NCI-H1694 treated with DMSO at 0.1 percent for 48 hours (cell line): ENCODE measurements around the gene AKR7A3.
"Not testable (repeated sequence)": the region's sequence is repeated elsewhere in the genome, so short reads cannot be mapped to it uniquely, and the experiment has no call there.

ENCODE experiments used
- DNase-seq: peaks from one replicate; lab custom pipeline; 2025; lab: John Stamatoyannopoulos, UW

The AKR7A3 gene

DNA sequence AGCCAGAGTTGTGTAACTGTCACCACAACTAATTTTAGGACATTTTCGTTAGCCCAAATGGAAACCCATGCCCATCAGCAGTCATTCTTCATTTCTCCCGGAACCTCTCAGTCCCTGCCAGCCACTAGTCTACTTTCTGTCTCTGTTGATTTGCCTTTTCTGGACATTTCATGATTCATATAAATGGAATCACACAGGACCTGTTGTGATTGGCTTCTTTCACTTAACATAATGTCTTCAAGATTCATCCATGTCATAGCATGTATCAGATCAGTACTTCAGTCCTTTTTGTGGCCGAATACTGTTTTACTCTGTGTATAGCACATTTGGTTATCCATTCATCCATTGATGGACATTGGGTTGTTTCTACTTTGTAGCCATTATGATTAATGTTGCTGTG is 30.6 kb upstream of the AKR7A3 start:
- no peak for DNase-seq

DNA sequence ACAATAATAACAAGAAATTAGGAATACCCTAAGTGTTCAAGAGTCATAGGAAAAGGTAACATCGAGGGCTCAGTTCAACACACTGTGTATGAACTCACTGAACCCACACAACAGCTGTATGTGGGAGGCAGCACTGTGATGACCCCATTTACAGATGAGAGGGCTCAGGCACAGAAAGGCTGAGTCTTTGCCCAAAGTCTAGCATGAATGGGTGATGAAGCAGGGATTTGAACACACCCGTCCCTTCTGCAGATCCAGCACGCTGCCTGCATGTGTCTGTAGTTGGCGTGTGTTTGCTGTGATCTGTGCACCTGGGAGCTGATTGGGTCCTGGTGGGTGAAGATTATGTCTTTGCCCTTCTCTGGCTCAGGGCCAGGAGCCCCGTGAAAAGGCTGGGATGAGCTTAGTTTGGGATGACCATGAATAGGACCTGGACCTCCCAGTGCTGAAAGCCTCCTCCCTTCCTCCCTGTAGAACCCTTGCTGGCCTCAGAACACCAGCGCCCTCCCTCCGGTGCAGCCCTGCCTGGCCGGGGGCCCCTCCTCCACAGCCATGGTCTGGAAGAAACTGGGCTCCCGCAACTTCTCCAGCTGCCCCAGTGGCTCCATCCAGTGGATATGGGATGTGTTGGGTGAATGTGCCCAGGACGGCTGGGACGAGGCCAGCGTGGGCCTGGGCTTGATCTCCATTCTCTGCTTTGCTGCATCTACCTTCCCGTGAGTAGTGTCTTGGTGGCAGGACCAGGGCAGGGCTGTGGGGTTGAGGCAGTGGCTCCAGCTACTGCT is 28.7 kb upstream of the AKR7A3 start:
- DNase-seq, result no peak

GRCh38 chr1:19315378-19316198 is 27.0 kb upstream of the AKR7A3 start:
- peak; percentile 29 for DNase-seq

DNA sequence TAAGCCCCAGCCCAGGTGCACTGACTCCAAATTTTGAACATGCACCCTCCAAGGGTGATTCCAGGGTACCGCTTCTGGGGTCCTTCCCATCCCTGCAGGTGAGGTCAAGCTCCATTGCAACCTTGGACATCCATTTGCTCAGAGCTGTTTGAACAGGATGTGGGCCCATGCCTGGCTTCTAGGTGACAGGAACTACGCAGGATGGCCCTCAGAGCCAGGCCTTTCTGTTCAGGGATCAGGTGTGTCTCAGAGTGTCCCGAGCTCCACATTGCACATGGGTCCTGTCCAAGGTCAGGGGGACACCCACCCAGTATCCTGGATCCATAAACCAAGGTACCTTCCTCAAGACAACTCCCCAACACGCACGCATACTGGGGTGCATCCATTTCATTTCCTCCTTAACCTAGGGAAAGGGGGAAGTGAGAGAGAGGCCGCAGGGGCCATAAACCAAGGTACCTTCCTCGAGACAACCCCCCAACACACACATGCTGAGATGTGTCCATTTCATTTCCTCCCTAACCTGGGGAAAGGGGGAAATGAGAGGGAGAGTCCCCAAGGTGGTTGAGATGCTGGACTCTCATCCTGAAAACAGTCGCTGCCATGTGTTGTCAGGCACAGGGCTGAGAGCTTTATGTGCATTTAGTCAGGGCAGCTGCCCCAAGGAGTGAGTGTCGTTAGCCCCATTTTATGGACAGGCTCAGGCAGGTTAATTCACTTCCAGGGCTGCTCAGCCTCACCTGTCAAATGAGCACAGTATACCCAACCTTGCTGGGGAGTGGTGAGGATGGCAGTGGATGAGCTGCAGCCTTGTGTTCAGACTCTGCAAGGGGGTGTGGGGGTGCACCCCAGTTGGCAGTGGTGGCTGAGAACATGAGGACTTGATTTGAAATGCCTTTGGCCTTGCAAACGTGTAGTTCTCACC is 25.7 kb upstream of the AKR7A3 start:
- DNase-seq, result no peak

- no peak for DNase-seq
These were observed 25.0 kb upstream of the AKR7A3 start for GRCh38 chr1:19313636-19313959.

GRCh38 chr1:19312782-19313635 is 24.4 kb upstream of the AKR7A3 start:
- no peak for DNase-seq

- DNase-seq, result peak; percentile 53
These were observed 23.6 kb upstream of the AKR7A3 start, which contains the start of the genes AKR7A2 and SLC66A1 for GRCh38 chr1:19311931-19312781. Gene AKR7A2 (minus strand): TSS chr1:19312144. CDS start chr1:19312124, 20 bp downstream. Gene SLC66A1 (plus strand): TSS chr1:19312326. CDS start chr1:19317678, 5,352 bp downstream.

- no peak for DNase-seq
These were observed 22.9 kb upstream of the AKR7A3 start for GRCh38 chr1:19311503-19311930.

DNA sequence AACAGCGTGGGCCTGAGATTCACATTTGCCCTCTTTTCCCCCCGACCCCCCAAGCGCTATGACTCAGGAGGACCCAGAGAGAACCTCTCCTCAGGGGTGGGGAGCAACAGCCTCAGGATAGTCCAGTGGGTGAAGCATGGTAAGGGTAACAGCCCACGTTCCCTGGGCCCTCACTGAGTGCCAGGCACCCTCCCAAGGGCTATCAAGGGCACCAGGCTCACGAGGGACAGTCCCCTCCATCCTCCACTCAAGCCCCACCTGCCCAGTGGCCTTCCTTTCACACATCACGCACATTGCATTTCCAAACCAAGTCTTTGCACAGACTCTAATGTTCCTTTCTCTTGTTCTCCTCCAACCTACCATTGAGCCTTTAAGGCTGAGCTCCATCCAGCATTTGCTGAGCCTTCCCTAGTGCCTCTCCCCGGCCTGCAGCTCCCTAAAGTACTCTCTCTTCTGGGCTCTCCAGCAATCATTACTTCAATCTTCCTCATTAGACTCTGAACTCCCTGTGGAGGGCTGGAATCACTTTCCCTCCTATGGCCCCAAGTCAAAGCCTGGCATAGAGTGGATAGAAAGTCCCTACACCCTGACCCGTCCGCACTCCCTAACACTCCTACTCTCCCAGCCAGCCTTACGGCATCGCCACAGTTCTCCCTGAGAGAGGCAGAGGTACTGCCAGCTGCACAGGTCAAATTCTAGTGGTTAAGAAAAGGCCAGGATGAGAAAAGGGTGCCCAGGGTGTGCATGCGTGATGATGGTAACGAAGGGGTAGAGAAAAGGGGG is 22.3 kb upstream of the AKR7A3 start:
- DNase-seq, result no peak

DNA sequence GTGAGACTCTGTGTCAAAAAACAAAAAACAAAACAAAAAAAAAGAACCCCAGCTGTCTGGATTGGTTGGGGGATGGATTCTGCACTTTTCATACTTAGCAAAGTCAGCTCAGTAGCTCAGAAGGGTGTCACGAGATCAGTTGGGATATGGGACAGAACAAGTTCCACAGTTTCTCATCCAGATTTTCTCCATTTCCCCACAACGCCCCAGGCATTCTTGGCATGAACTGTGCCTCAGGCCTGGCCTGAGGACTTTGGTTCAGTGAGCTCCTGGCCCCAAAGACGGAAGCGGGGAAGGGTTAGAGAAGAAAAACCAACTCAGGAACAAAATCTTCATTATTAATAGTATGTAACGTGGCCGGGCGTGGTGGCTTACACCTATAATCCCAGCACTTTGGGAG is 21.5 kb upstream of the AKR7A3 start:
- DNase-seq, result no peak

DNA sequence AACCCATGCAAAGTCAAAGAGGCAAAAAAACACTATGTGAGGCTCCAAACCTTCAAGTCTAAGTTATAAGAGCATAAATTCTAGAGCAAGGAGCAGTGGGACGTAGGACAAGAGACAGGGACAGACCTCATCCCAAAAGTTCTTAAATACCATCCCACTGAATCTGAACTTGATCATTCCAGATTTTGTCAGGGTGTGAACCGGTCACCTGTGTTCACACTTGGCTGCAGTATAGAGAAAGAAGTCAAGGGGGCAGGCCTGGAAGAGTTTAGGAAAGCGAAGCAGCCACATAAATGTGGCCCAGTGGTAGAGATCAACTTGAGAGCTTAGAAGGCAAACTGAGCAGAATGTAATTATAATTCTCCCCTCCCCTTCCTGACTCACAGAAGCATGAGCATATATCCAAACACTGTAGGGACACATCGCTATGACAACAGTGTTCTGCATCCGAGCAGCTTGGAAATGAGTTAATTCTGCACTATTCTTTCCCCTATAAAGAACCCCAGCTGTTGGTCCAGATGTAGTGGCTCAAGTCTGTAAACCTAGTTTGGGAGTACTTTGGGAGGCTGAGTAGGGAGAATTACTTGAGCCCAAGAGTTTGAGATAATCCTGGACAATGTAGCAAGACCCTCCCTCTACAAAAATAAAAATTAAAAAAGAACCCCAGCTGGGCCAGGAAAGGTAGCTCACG is 20.7 kb upstream of the AKR7A3 start:
- DNase-seq, result no peak

DNA sequence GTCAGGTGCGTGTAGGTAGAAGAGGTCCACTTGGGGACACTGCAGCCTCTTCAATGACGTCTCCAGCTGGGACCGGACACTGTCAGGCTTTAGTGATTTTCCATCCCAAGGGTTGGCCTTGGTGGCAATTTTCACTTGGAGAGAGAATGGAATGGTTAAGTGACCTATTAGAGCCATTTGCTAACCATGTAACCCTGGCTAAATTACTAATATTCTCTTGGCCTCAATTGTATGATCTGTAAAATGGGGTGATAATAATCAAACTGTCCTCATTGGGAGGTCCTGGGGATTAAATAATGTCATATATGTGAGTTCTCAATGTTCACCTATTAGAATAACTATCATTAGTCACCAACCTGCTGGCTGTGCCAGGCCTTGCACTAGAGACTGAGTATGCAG is 19.9 kb upstream of the AKR7A3 start:
- no peak for DNase-seq

DNA sequence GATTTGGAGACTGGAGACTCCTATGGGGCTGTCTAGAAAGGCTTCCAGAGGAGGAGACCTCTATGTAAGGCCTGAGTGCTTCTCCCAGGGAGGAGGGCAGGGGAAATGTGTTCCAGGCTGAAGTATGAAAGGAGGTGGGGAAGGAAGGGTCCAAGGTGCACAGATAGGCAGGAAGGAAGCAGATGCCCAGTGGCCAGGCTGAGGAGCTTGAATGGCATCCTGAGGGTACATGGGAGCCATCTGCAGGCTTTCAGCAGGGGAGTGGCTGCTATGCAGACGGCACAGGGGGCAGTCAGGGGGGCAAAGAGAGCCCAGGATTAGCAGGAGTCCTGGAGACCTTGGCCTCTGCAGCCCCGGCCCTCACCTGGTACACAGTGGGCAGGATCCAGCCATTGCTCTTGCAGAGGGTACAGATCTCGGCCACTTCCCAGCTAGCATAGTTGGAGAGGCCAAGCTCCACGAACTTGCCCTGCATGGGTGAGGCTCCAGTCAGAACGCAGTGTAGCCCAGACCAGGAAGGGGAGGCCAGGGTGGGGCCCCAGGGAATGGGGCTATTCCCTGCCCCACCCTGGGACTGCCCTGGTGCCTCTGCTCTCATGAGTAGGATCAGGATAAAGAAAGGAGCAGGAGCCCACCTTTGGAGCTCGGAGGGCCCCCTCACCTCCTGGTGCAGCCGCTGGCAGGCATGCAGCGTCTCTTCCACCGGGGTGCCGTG is 19.4 kb upstream of the AKR7A3 start:
- DNase-seq, result no peak

DNA sequence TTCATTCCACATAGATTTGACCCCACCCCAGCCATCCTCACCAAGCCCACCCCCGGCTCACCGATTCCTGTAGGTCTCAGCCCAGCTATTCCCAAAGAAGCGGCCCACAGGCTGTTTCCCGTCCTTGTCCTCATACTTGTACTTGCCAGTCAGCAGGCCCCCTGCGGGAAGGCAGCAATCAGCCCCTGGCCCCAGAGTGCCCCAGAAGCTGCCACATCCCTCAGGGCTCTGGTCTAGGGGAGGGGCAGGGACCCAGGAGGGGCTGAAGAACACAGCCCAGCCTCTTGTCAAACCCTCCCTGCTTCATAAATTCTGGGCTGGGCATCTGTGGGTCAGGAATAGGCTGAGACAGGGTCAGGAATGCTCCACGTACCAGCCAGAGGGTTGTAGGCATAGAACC is 18.4 kb upstream of the AKR7A3 start:
- no peak for DNase-seq

GRCh38 chr1:19305880-19306279 is 17.3 kb upstream of the AKR7A3 start:
- no peak for DNase-seq

- not testable (repeated sequence) for DNase-seq
These were observed 15.5 kb upstream of the AKR7A3 start for GRCh38 chr1:19304081-19304480.

- DNase-seq, result no peak
These were observed 11.6 kb upstream of the AKR7A3 start for GRCh38 chr1:19300211-19300610.

DNA sequence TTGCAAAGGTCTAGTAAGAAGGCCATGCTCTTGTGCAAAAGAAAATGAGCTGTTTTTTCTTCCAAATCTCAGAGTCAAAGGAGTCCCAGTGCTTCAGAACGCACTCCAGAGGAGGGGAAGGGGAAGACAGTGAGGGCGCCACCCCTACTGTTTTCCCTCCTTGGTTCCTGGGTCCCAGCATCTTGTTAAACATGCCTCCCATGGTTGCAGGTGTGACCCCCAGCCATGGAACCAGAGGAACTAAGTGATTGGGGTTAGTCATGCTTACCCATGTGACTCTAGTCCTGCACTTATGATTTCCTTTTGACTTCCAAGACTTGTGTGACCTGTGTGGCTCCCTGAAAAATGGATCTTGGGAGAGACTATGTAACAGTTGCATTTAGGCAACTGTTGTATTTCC is 6.1 kb upstream of the AKR7A3 start:
- DNase-seq, result no peak
